Smooth muscle cell (in vitro differentiated cells): ENCODE data around the gene XYLT1. TPM values are rescaled to one million over a fixed set of nuclear protein-coding genes. Genes with fewer than 3 reads are reported as not detected.

ENCODE experiments used
- DNase-seq: peaks from one replicate; lab custom pipeline; 2025; ENCODE audit not compliant: unreplicated experiment; lab: John Stamatoyannopoulos, UW
- H2AFZ ChIP-seq: fragments of 200-600 bp; sonication (generic); 2 replicates; pipeline ENCODE4 v1.6.0; 2016; ENCODE audit warnings: antibody characterized with exemption, low read depth, mild to moderate bottlenecking
- H3F3A ChIP-seq: fragments of 200-600 bp; sonication (generic); 2 replicates; pipeline ENCODE4 v1.6.0; 2017; ENCODE audit warnings: antibody characterized with exemption, low read depth
- H3K27ac ChIP-seq: fragments of 200-600 bp; sonication (generic); 2 replicates; pipeline ENCODE4 v1.5.1; 2016; ENCODE audit warnings: low read depth, mild to moderate bottlenecking
- H3K27me3 ChIP-seq: fragments of 200-600 bp; sonication (generic); 2 replicates; pipeline ENCODE4 v1.6.1; 2016; ENCODE audit warnings: low read depth, mild to moderate bottlenecking
- H3K36me3 ChIP-seq: fragments of 200-600 bp; sonication (generic); 2 replicates; pipeline ENCODE4 v1.5.1; 2016; ENCODE audit warnings: low read depth
- H3K4me1 ChIP-seq: fragments of 200-600 bp; sonication (generic); 2 replicates; pipeline ENCODE4 v1.5.1; 2016; ENCODE audit warnings: low read depth
- H3K4me2 ChIP-seq: fragments of 200-600 bp; sonication (generic); 2 replicates; pipeline ENCODE4 v1.6.0; 2016; ENCODE audit warnings: mild to moderate bottlenecking
- H3K4me3 ChIP-seq: fragments of 200-600 bp; sonication (generic); 2 replicates; pipeline ENCODE4 v1.5.1; 2016; ENCODE audit warnings: mild to moderate bottlenecking
- H3K79me2 ChIP-seq: fragments of 200-600 bp; sonication (generic); 2 replicates; pipeline ENCODE4 v1.6.0; 2016; ENCODE audit warnings: low read depth, mild to moderate bottlenecking
- H3K9ac ChIP-seq: fragments of 200-600 bp; sonication (generic); 2 replicates; pipeline ENCODE4 v1.6.0; 2016; ENCODE audit warnings: low read depth
- H3K9me3 ChIP-seq: fragments of 200-600 bp; sonication (generic); replicated peaks from 2 replicates; pipeline ENCODE4 v1.5.1; 2016; ENCODE audit warnings: low read depth
- H4K20me1 ChIP-seq: fragments of 200-600 bp; sonication (generic); 2 replicates; pipeline ENCODE4 v1.6.0; 2016; ENCODE audit warnings: low read depth
- CTCF ChIP-seq: fragments of 200-600 bp; sonication (generic); IDR thresholded peaks from 2 replicates; pipeline ENCODE4 v1.5.1; 2017; ENCODE audit warnings: borderline replicate concordance, mild to moderate bottlenecking, antibody characterized with exemption; ENCODE audit not compliant: insufficient read depth, poor library complexity, severe bottlenecking
- WGBS: methylation state at CpG from one replicate; pipeline ENCODE4 v1.1.7; 2016; ENCODE audit warnings: low lambda C conversion rate; 5-methylcytosine and 5-hydroxymethylcytosine counted together
- polyA plus RNA-seq: library from polyadenylated mRNA; unstranded; fragments of >200 nt; fragmentation: Nextera tagmentation; extraction: Ambion mirVana; gene quantifications from 2 replicates; pipeline ENCODE4 v1.2.1, GENCODE V29; 2016
- total RNA-seq: library from RNA; depleted of rRNA; stranded (reverse); fragments of >200 nt; gene quantifications from 2 replicates; pipeline ENCODE4 v1.2.3, GENCODE V29; 2014

XYLT1 gene
- total and polyA plus RNA-seq, 2 experiments from 2014 or later, result 9.5 to 19.9 TPM

DNA sequence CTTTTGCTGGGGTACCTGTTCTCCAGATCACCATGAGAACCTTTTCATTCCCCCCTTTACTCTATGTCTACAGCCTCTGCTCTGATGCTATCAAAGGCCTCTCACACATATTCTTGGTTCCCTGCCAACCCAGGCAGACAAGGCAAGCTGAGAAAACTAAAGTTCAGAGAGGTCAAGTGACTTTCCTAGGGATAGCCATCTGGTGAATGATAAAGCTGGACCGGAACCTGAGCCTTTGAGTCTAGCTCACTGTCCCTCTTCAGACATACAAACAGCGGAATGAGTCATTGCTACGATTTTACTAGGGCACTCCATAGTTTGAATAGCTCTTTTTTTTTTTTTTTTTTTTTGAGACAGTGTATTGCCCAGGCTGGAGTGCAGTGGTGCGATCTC is 73.3 kb downstream of the XYLT1 start:
- no peak for TF ChIP-seq CTCF
- WGBS, result 21% methylated on average over 4 of the region's 4 CpGs
- DNase-seq, result no peak
- H3K9me3 ChIP-seq, result no peaks in the 10 kb centered on the region
- H4K20me1 ChIP-seq, result peaks cover 78% of the 10 kb centered on the region
- peaks cover 12% of the 10 kb centered on the region for H3K79me2 ChIP-seq
- no peaks in the 10 kb centered on the region for H3F3A ChIP-seq
- peak overlapping the region; percentile 52 for H3K27ac ChIP-seq
- peaks cover 11% of the 10 kb centered on the region for H3K4me1 ChIP-seq
- no peaks in the 10 kb centered on the region for H3K36me3 ChIP-seq
- no peaks in the 10 kb centered on the region for H3K27me3 ChIP-seq
- H3K4me2 ChIP-seq, result peak overlapping the region; percentile 50
- H3K9ac ChIP-seq, result no peak overlapping the region
- no peak overlapping the region for H3K4me3 ChIP-seq
- no peak overlapping the region for H2AFZ ChIP-seq

- Histone ChIP-seq H2AFZ (no peak overlapping the region), H3K36me3 (no peaks in the 10 kb centered on the region), H3K4me3 (no peak overlapping the region), H3K79me2 (peaks cover 6% of the 10 kb centered on the region), H3F3A (no peaks in the 10 kb centered on the region), H3K4me1 (peaks cover 11% of the 10 kb centered on the region), H3K27me3 (no peaks in the 10 kb centered on the region), H4K20me1 (peaks cover 79% of the 10 kb centered on the region), H3K27ac (peak overlapping the region; percentile 52), H3K9me3 (no peaks in the 10 kb centered on the region), H3K4me2 (peak overlapping the region; percentile 50), H3K9ac (no peak overlapping the region)
- WGBS, result 54% methylated on average over 14 of the region's 14 CpGs
- DNase-seq, result no peak
- no peak for TF ChIP-seq CTCF
Observed at GRCh38 chr16:17396762-17397498, 73.8 kb downstream of the XYLT1 start.

- TF ChIP-seq CTCF, result no peak
- peaks cover 79% of the 10 kb centered on the region for H4K20me1 ChIP-seq
- H3K4me3 ChIP-seq, result no peak overlapping the region
- no peaks in the 10 kb centered on the region for H3K36me3 ChIP-seq
- H2AFZ ChIP-seq, result no peak overlapping the region
- no peak overlapping the region for H3K9ac ChIP-seq
- H3K4me2 ChIP-seq, result no peak overlapping the region
- WGBS, result 49% methylated on average over 9 of the region's 9 CpGs
- H3K27me3 ChIP-seq, result no peaks in the 10 kb centered on the region
- no peak for DNase-seq
- peaks cover 4% of the 10 kb centered on the region for H3K79me2 ChIP-seq
- H3K4me1 ChIP-seq, result peaks cover 11% of the 10 kb centered on the region
- H3F3A ChIP-seq, result no peaks in the 10 kb centered on the region
- no peak overlapping the region for H3K27ac ChIP-seq
- no peaks in the 10 kb centered on the region for H3K9me3 ChIP-seq
Observed at GRCh38 chr16:17395849-17396480, 74.8 kb downstream of the XYLT1 start.
